HG03575 (cell line): ENCODE measurements around the gene CHST5.
"Not testable (repeated sequence)": the region's sequence is repeated elsewhere in the genome, so short reads cannot be mapped to it uniquely, and the experiment has no call there.

Source experiments
- ATAC-seq: cut with Tn5 transposase; IDR thresholded peaks from one replicate; pipeline ENCODE4 v1.9.1; 2021; ENCODE audit not compliant: unreplicated experiment, insufficient number of reproducible peaks, low FRiP score; ENCODE audit errors: extremely low read depth

Gene CHST5

GRCh38 chr16:75526032-75526790 is 9.7 kb downstream of the CHST5 start:
- no peak for ATAC-seq

- ATAC-seq: no peak
Observed at GRCh38 chr16:75519175-75519574, 16.7 kb downstream of the CHST5 start.

- ATAC-seq: not testable (repeated sequence)
Observed at GRCh38 chr16:75516189-75516966, 19.5 kb downstream of the CHST5 start.

DNA sequence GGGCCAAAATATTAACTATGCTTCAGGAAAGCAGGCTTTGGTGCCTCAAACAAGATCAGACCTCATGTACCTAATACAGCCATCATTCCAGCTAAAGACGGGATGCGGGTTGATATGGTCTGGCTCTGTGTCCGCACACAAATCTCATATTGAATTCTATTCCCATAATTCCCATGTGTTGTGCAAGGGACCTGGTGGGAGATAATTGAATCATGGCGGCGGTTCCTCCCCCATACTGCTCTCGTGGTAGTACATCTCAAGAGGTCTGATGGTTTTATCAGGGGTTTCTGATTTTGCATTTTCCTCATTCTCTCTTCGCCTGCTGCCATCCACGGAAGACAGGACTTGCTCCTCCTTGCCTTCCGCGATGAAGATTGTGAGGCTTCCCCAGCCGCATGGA is 21.6 kb downstream of the CHST5 start:
- ATAC-seq: no peak

DNA sequence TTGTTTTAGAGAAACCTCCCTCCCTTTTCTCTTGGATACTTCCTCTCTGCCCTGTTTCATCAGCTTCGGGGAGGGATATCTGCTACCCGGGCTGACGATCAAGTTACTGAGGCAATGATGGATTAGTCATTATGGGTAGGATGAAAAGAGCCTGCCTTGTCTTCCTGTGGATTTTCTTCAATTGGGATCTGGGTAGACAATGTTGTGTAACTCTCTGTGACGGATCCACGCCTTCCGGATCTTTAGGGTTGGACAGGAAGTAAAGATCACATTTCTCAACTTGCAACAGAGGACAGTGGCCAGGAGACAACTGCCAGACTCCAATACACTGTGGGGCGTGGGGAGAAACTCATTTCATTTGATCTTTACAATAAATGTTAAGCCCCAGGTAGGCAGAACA is 29.3 kb downstream of the CHST5 start:
- ATAC-seq: no peak

- no peak for ATAC-seq
Observed at GRCh38 chr16:75506107-75506506, 29.8 kb downstream of the CHST5 start.

DNA sequence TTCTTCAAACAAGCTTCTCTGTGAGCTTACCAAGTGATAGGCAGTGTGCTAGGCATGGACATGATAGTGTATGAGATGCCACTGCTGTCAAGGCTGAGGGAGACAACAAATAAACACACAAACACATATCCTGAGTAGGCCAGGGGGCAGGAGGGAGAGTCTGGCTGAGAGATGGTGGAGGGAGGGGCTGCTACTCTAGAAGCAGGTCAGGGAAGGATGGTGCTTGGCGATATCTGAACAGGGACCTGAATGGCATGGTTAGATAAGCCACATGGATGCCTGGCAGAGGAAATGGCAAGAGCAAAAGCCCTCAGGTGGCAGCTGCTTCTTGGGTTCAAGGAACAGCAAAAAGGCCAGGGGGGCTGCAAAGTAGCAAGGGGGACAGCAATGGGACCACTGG is 32.1 kb downstream of the CHST5 start:
- no peak for ATAC-seq

DNA sequence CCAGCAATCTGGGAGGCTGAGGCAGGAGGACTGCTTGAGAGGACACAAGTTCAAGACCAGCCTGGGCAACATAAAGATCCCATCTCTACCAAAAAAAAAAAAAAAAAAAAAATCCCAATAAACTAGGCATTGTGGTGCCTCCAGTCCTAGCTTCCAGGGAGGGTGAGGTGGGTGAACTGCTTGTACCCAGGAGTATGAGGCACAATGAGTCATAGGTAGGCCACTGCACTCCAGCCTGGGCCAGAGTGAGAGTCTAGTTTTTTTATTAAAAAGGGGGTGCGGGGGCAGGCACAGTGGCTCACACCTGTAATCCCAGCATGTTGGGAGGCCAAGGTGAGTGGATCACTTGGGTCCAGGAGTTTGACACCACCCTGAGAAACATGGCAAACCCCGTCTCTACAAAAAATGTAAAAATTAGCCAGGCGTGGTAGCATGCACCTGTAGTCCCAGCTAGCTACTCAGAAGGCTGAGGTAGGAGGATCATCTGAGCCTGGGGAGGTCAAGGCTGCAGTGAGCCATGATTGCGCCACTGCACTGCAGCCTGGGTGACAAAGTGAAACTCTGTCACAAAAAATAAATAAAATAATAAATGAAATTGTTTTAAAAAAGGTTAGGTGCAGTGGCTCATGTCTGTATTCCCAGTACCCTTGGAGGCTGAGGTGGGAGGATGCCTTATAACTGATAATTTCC is 32.8 kb downstream of the CHST5 start:
- no peak for ATAC-seq

DNA sequence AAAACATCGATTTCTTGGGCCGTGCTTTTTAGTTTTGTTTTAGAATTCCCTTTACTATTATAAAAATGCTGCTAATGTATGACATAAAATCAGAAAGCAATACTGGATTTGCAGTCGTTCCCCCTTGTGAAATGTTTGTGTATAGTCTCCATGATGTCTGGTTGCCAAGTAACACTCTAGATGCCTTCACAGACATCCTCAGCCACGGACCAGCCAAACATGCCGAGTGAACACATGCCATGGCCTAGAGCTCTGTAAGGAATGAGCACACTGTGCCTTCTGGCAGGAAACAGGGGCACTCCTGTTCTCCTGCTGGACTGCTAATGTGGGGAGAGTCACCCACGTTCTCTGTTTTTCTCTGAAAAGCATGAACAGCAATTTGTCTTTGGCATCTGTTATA is 34.1 kb downstream of the CHST5 start:
- ATAC-seq: not testable (repeated sequence)

- no peak for ATAC-seq
Observed at GRCh38 chr16:75501359-75501758, 34.5 kb downstream of the CHST5 start.

- not testable (repeated sequence) for ATAC-seq
Observed at GRCh38 chr16:75498605-75499322, 37.1 kb downstream of the CHST5 start.

DNA sequence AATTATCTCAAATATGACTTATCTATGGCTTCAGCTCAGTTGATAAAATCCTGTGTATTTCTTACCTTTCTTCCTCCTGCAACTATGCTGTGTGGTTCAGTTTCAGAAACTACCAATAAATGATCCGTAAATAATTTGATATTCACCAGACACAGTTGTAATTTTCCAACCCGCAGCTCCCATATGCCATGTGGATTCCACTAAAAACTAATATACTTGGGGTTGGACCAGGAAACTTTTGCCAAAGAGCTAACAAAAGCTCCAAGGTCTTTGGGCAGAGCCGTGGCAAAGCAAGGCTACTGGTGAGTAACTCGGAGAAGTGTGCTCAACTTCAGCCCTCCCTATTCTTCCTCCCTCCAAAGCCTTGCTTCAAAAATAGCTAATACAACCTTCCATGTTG is 38.4 kb downstream of the CHST5 start:
- no peak for ATAC-seq

DNA sequence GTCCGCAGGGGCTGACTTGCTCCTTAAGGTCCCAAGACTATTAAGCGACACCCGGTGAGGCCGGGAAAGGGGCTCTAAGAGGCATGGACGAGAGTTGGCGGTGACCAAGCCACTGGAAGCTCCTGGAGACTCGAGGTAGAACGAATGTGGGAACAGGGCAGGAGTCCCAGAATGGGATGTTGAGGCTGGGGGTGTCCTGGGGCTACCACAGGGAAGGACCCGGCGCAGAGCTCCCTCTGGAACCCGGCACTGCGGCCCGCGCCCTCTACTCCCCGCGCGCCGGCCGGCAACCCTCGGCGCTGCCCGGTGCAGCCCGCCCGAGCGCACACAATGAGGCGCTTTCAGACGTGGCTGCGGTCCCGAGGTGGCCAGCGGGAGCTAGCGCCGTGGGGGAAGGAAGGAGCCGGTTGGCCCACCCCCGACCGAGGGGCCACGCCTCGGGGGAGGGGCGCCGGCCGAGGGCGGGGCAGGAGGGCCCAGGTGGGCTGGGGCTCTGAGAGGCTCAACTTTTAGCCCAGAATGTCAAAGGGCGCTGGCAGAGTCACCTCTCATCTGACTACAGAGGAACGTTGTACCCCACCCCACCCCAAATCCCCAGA is 40.7 kb downstream of the CHST5 start, which contains the start of gene CHST6:
TSS of gene CHST6 (minus strand) at position 366 of the 599 bp plus-strand sequence. CDS start 15,613 bp downstream, outside the sequence.
- ATAC-seq: no peak

DNA sequence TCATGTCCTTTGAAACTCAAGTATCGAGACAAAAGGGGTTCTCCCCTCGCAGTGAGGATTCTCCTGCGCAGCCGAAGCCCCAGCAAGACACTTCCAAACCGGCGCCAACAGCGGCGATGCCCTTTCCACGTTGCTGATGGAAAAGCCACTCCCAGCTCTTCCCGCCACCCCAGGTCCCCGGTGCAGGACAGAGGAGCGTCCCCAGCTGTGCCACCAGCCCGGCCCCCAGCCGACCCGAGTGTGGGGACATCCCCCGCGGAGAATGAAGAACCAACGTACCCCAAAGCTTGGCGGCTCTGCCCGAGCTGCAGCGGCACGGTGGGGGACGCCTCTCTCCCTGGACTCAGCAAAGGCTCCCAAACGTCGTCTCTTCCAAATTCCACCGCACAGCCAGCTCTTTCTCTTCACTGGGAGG is 41.2 kb downstream of the CHST5 start:
- no peak for ATAC-seq

DNA sequence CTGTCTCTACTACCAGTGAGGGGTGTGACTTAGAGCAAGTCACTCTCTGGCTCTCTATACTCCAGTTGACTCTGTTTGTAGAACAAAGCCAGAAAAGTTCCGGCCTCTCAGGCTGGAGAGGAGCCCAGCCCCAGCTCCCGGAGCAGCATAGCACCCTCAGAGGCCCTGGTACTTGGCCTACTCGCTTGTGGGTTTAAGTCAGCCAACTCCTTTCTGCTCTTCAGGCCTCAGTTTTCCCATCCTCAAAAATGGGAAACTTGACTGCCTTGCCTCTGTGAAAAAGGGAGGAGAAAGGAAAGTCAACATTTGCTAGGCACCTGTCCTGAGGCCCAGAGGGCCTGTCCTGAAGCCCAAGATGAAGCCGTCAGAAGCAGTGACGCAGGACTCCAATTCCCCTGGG is 41.7 kb downstream of the CHST5 start:
- no peak for ATAC-seq

- ATAC-seq: no peak
Observed at GRCh38 chr16:75491876-75492275, 44.0 kb downstream of the CHST5 start.

- ATAC-seq: no peak
Observed at GRCh38 chr16:75488322-75488721, 47.6 kb downstream of the CHST5 start.

DNA sequence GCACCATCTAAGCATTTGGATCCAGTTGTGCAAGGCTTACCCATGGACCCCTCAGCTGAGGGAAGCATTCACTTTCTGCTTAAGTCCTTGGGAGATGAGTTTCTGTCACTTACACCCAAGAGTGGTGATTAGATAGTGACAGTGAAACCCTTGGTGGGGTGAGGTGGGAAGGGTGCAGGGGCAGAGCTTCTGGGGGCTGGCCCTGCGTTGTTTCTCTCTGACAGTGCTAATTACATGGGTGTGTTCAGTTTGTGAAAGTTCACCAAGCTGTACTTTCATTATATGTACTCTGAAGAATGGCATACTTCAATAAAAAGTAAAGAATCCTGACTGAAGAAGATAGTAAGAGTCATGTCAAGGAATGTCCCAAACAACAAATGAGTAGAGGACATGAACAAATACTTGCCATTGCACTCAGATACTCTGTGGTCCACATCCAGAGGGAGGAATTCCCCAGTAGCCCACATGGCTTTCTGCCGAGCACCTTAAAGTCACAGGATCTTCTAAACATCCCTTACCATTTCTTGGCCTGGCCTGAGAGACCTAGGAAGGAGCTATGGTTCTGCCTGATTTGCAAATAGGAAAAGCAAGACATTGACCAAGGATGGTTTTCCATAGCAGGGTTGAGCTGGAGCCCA is 49.1 kb downstream of the CHST5 start:
- peak; percentile 61 for ATAC-seq
